Measurements from ENCODE around the gene GJC3.

DNA sequence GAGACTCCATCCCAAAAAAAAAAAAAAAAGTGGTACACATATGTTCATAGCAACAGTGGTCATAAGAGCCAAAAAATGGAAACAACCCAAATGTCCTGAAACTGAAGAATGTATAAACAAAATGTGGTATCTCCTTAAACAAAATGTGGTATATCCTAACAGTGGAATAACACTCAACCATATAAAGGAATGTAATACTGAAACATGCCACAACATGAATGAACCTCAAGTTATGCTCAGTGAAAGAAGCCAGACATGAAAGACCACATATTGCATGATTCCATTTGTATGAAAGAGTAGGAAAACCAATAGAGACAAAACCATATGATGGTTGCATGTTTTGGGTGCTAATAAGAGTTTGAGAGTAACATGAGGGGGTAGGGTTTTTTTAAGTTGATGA lies 3.1 kb downstream of the GJC3 start:
- TF ChIP-seq, protein P1, sequence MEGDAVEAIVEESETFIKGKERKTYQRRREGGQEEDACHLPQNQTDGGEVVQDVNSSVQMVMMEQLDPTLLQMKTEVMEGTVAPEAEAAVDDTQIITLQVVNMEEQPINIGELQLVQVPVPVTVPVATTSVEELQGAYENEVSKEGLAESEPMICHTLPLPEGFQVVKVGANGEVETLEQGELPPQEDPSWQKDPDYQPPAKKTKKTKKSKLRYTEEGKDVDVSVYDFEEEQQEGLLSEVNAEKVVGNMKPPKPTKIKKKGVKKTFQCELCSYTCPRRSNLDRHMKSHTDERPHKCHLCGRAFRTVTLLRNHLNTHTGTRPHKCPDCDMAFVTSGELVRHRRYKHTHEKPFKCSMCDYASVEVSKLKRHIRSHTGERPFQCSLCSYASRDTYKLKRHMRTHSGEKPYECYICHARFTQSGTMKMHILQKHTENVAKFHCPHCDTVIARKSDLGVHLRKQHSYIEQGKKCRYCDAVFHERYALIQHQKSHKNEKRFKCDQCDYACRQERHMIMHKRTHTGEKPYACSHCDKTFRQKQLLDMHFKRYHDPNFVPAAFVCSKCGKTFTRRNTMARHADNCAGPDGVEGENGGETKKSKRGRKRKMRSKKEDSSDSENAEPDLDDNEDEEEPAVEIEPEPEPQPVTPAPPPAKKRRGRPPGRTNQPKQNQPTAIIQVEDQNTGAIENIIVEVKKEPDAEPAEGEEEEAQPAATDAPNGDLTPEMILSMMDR (IDR thresholded peaks at IDR 0.05; ENCODE audit: low read depth, low read length, poor library complexity, severe bottlenecking): no peak
- no peak for TF ChIP-seq EZH2phosphoT487 (IDR thresholded peaks at IDR 0.05; ENCODE audit: borderline replicate concordance, low read length)

Measured in DOHH2 (cell line).